B cell (primary cell): ENCODE data around the gene LRFN4. TPM values are rescaled to one million over a fixed set of nuclear protein-coding genes. Genes with fewer than 3 reads are reported as not detected.

ENCODE experiments used
- ATAC-seq: fragments of 200-7000 bp; cut with Tn5 transposase; one replicate; pipeline ENCODE4 v1.10.0; 2021; ENCODE audit warnings: low read depth, mild to moderate bottlenecking, moderate number of reproducible peaks, moderate library complexity
- CTCF ChIA-PET: fragments of 350-600 bp; sonication (Branson Sonifier 250); formaldehyde crosslinking; loops from one replicate; lab custom pipeline; 2021; ENCODE audit warnings: antibody characterized with exemption, inconsistent platforms; lab: Charles Lee
- POLR2A ChIA-PET: fragments of 350-600 bp; sonication (Branson Sonifier 250); formaldehyde crosslinking; loops from one replicate; lab custom pipeline; 2021; ENCODE audit warnings: antibody characterized with exemption; lab: Charles Lee
- DNase-seq: peaks from one replicate; pipeline ENCODE4 v3.0.0; 2013
- H2AFZ ChIP-seq: 2 replicates; pipeline ENCODE4 v1.6.1; 2012; ENCODE audit warnings: mild to moderate bottlenecking, low read depth, low read length; ENCODE audit not compliant: insufficient read depth, poor library complexity, severe bottlenecking
- H3K27ac ChIP-seq, 2 donors: 1 replicate in 1 of 2; 2 replicates in 1 of 2; pipeline ENCODE4 v1.5.1; 2012 to 2013; ENCODE audit warnings: low read length in 2 of 2, mild to moderate bottlenecking in 2 of 2, moderate library complexity in 1 of 2
- H3K27me3 ChIP-seq, 4 experiments: fragments of 200-600 bp in 1 of 4; sonication (generic) in 1 of 4; replicated peaks in 1 of 4; 1 replicate in 2 of 4; 2 replicates in 2 of 4; pipeline versions ENCODE4 v1.6.1 to v1.7.0; 2013 to 2016; ENCODE audit warnings: low read length in 3 of 4, mild to moderate bottlenecking in 2 of 4, mixed read lengths in 1 of 4, moderate library complexity in 1 of 4; ENCODE audit not compliant: insufficient read depth in 4 of 4, control insufficient read depth in 3 of 4; ENCODE audit errors: control extremely low read depth in 1 of 4
- H3K36me3 ChIP-seq, 2 experiments: replicated peaks in 1 of 2; 1 replicate in 1 of 2; 2 replicates in 1 of 2; pipeline versions ENCODE4 v1.6.1 to v1.7.1; 2013; ENCODE audit warnings: low read length in 1 of 2; ENCODE audit not compliant: insufficient read depth in 2 of 2, control insufficient read depth in 1 of 2; ENCODE audit errors: control extremely low read depth in 1 of 2, extremely low read depth in 1 of 2
- H3K4me1 ChIP-seq, 2 donors: fragments of 200-600 bp in 1 of 2; sonication (generic) in 1 of 2; 1 replicate in 1 of 2; 2 replicates in 1 of 2; pipeline versions ENCODE4 v1.5.1 to v1.6.1; 2013 to 2017; ENCODE audit warnings: low read length in 2 of 2; ENCODE audit not compliant: control insufficient read depth in 2 of 2, insufficient read depth in 2 of 2
- H3K4me2 ChIP-seq: replicated peaks from 2 replicates; pipeline ENCODE3; 2012; ENCODE audit warnings: mild to moderate bottlenecking, low read depth, low read length; ENCODE audit not compliant: poor library complexity, severe bottlenecking
- H3K4me3 ChIP-seq, 5 experiments: fragments of 200-600 bp in 1 of 5; sonication (generic) in 1 of 5; 1 replicate in 3 of 5; 2 replicates in 2 of 5; pipeline versions ENCODE4 v1.5.1 to v1.7.0; 2011 to 2016; ENCODE audit warnings: low read length in 4 of 5, mild to moderate bottlenecking in 4 of 5, low read depth in 2 of 5, control low read depth in 1 of 5, moderate library complexity in 1 of 5; ENCODE audit not compliant: insufficient read depth in 1 of 5; ENCODE audit errors: control extremely low read depth in 1 of 5, extremely low read depth in 1 of 5
- H3K79me2 ChIP-seq: fragments of 200-600 bp; sonication (generic); one replicate; pipeline ENCODE4 v1.6.0; 2016; ENCODE audit warnings: low read length; ENCODE audit not compliant: control insufficient read depth, insufficient read depth
- H3K9ac ChIP-seq: fragments of 200-600 bp; sonication (generic); 2 replicates; pipeline ENCODE4 v1.6.1; 2017; ENCODE audit warnings: mild to moderate bottlenecking, low read length, moderate library complexity
- H3K9me3 ChIP-seq, 3 donors: one replicate each; pipeline versions ENCODE4 v1.6.1 to v1.7.1; 2013; ENCODE audit warnings: low read length in 2 of 3; ENCODE audit not compliant: control insufficient read depth in 2 of 3, insufficient read depth in 1 of 3; ENCODE audit errors: control extremely low read depth in 1 of 3
- H4K20me1 ChIP-seq: 2 replicates; pipeline ENCODE4 v1.6.0; 2012; ENCODE audit warnings: mild to moderate bottlenecking, low read length; ENCODE audit not compliant: insufficient read depth, control insufficient read depth, poor library complexity, severe bottlenecking
- H3K27ac Mint-ChIP-seq: one replicate; pipeline ENCODE4 v1.8.0; 2021; ENCODE audit warnings: mixed read lengths
- H3K27me3 Mint-ChIP-seq: one replicate; pipeline ENCODE4 v1.8.0; 2021; ENCODE audit warnings: mixed read lengths
- H3K4me1 Mint-ChIP-seq: one replicate; pipeline ENCODE4 v1.8.0; 2021; ENCODE audit warnings: mixed read lengths
- H3K4me3 Mint-ChIP-seq: one replicate; pipeline ENCODE4 v1.8.0; 2021; ENCODE audit warnings: mixed read lengths
- H3K9me3 Mint-ChIP-seq: one replicate; pipeline ENCODE4 v1.8.0; 2022; ENCODE audit warnings: mixed read lengths; ENCODE audit not compliant: insufficient read depth
- EZH2 ChIP-seq: IDR thresholded peaks from 2 replicates; pipeline ENCODE4 v1.6.1; 2012; ENCODE audit warnings: borderline replicate concordance, low read depth, mild to moderate bottlenecking, moderate library complexity, low read length; ENCODE audit not compliant: insufficient read depth, poor library complexity, severe bottlenecking
- WGBS: methylation state at CpG from one replicate; pipeline ENCODE4 v1.1.5; 2013; ENCODE audit warnings: missing lambda C conversion rate; ENCODE audit not compliant: insufficient coverage; 5-methylcytosine and 5-hydroxymethylcytosine counted together
- intact Hi-C: fragments of 100-400 bp; cut with micrococcal nuclease; formaldehyde crosslinking; loops from one replicate; pipeline ENCODE4 v1.10.0; 2022
- polyA plus RNA-seq: library from polyadenylated mRNA; depleted of rRNA; stranded (reverse); fragments of >200 nt; gene quantifications from 2 replicates; pipeline ENCODE4 v1.2.3, GENCODE V29; 2012
- total RNA-seq, 2 donors: library from RNA; stranded (reverse); fragments of 120-200 nt in 1 of 2; gene quantifications; 1 replicate in 1 of 2; 2 replicates in 1 of 2; pipeline versions ENCODE4 v1.2.3 to v1.2.4, GENCODE V29; 2013 to 2022
- TF ChIP-seq, protein P1 (sequence below): fragments of 200-600 bp; IDR thresholded peaks from one replicate; pipeline ENCODE4 v1.8.0; 2022; ENCODE audit warnings: antibody characterized with exemption, mild to moderate bottlenecking

Gene LRFN4
- total and polyA plus RNA-seq, 2 donors (not counting 1 experiment from before 2014, with no cell fraction given): 7.1 to 12.1 TPM

- Histone ChIP-seq H3K4me2 (no peak overlapping the region), H3K4me1 (peaks cover 6 to 17% of the 10 kb centered on the region in 2 donors), H3K9ac (no peak overlapping the region), H3K79me2 (peaks cover 18% of the 10 kb centered on the region), H3K36me3 (peaks cover 3 to 32% of the 10 kb centered on the region in 2 experiments), H3K9me3 (no peaks in the 10 kb centered on the region), H3K4me3 (no peak overlapping the region), H3K27me3 (no peaks in the 10 kb centered on the region), H4K20me1 (peaks cover 11% of the 10 kb centered on the region), H2AFZ (no peak overlapping the region), H3K27ac (no peak overlapping the region)
- CTCF ChIA-PET: no interaction called here
- H3K9me3 Mint-ChIP-seq: no peaks in the 10 kb centered on the region
- TF ChIP-seq EZH2: no peak
- TF ChIP-seq, protein P1, sequence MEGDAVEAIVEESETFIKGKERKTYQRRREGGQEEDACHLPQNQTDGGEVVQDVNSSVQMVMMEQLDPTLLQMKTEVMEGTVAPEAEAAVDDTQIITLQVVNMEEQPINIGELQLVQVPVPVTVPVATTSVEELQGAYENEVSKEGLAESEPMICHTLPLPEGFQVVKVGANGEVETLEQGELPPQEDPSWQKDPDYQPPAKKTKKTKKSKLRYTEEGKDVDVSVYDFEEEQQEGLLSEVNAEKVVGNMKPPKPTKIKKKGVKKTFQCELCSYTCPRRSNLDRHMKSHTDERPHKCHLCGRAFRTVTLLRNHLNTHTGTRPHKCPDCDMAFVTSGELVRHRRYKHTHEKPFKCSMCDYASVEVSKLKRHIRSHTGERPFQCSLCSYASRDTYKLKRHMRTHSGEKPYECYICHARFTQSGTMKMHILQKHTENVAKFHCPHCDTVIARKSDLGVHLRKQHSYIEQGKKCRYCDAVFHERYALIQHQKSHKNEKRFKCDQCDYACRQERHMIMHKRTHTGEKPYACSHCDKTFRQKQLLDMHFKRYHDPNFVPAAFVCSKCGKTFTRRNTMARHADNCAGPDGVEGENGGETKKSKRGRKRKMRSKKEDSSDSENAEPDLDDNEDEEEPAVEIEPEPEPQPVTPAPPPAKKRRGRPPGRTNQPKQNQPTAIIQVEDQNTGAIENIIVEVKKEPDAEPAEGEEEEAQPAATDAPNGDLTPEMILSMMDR: no peak
- POLR2A ChIA-PET: no interaction called here
- DNase-seq (no peak), ATAC-seq (no peak)
- intact Hi-C loops: no loop called here
- 96% methylated on average over 28 of the region's 28 CpGs for WGBS
- H3K27me3 Mint-ChIP-seq: no peaks in the 10 kb centered on the region
- H3K4me3 Mint-ChIP-seq: no peak overlapping the region
- H3K27ac Mint-ChIP-seq: no peak overlapping the region
- H3K4me1 Mint-ChIP-seq: peaks cover 18% of the 10 kb centered on the region
Observed at GRCh38 chr11:66848671-66849500, 8.0 kb upstream of the LRFN4 start.

GRCh38 chr11:66849501-66850234 is 7.2 kb upstream of the LRFN4 start:
- Histone ChIP-seq H3K9ac (no peak overlapping the region), H3K27ac (no peak overlapping the region), H3K27me3 (no peaks in the 10 kb centered on the region), H3K4me3 (no peak overlapping the region), H3K4me2 (no peak overlapping the region), H3K4me1 (peaks cover 0 to 9% of the 10 kb centered on the region in 2 donors), H3K36me3 (peaks cover 3 to 32% of the 10 kb centered on the region in 2 experiments), H3K79me2 (peaks cover 10% of the 10 kb centered on the region), H2AFZ (no peak overlapping the region), H3K9me3 (no peaks in the 10 kb centered on the region), H4K20me1 (peaks cover 4% of the 10 kb centered on the region)
- H3K4me3 Mint-ChIP-seq: no peak overlapping the region
- ChIA-PET POLR2A (no interaction called here), CTCF (no interaction called here)
- WGBS: 96% methylated on average over 20 of the region's 22 CpGs
- intact Hi-C loops: no loop called here
- H3K27me3 Mint-ChIP-seq: no peaks in the 10 kb centered on the region
- no peak for DNase-seq
- no peak for ATAC-seq
- no peaks in the 10 kb centered on the region for H3K9me3 Mint-ChIP-seq
- H3K27ac Mint-ChIP-seq: no peak overlapping the region
- TF ChIP-seq EZH2: no peak
- TF ChIP-seq, protein P1: no peak
- H3K4me1 Mint-ChIP-seq: peaks cover 11% of the 10 kb centered on the region
